NCI-H82 treated with DMSO at 0.1 percent for 48 hours (cell line): ENCODE measurements around the gene C17orf78.
"Not testable (repeated sequence)": the region's sequence is repeated elsewhere in the genome, so short reads cannot be mapped to it uniquely, and the experiment has no call there.

Experiments used
- DNase-seq: peaks from one replicate; lab custom pipeline; 2025; ENCODE audit not compliant: unreplicated experiment; lab: John Stamatoyannopoulos, UW

The C17orf78 gene

DNA sequence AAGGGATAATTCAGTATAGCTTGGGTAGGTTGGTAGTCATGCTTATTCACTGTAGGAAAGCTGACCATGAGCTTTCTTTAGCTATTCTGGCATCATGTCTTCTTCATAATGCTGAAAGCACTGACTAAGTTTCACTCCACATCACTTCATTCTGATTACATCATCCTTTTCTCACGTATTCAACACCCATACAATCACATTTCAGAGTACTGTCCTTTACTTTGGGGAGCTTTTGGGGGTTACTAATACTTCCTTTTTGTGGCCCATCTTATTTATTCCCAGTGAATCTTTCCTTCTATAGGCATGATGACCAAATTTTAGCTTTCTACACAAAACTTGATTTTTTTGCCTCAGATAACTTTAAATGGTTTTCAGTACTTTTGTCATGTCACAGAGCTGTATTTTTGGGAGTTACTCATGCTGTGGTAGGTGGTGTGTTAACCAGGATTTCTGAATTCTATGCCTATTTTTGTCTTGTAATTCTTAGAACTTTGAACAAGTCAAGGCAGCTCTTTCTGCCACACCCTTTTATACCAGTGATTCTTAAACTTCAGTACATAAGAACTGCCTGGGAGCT lies 54.4 kb downstream of the C17orf78 start:
- DNase-seq: no peak

DNA sequence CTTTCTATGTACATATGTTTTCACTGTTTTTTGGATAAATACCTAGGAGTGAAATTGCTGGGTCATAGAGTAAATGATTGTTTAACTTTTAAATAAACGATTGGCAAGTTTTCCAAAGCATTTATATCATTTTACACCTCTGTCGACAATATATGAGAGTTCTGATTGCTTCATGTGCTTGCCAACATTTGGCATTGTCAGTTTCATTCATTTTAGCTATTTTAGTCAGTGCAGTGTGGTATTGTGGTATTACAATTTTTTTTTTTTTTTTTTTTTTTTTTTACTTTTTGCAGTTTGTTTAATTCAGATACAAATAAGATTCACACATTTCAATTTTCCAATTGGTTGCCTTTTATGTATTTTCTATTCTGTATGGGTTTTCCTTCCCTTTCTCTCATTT lies 56.9 kb downstream of the C17orf78 start:
- DNase-seq: no peak

DNA sequence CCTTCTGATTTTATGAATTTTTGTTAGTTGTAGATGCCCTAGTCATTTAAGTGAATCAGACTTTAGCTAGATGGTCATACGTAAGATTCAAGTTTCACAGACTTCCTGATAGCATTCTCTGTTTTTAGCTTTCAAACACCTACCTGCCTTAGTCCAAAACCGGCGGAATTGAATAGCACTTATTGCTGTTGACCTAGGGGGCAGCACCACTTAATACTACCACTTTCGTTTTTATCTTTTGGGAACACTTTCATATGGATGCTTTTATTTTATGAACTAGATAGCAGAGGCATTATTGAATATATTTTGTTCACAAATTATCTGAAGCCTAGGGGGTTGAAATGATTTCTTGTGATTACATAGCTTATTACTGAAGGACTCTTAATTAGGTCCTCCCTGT lies 62.4 kb downstream of the C17orf78 start:
- DNase-seq: no peak

DNA sequence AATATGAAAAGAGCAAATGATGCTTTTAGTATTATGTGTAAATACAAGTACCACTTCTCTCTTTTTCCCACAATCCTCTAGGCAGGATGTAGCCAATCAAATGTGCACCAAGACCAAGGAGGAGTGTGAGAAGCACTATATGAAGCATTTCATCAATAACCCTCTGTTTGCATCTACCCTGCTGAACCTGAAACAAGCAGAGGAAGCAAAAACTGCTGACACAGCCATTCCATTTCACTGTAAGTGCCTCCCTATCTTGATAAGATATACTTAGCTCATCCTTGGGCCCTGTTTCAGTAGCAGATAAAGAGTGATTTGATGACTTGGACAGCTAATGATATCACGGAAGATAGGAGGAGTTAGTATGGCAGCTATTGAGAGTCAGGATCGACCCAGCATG lies 64.6 kb downstream of the C17orf78 start:
- DNase-seq: no peak

GRCh38 chr17:37441369-37442014 lies 65.7 kb downstream of the C17orf78 start:
- not testable (repeated sequence) for DNase-seq
